ENCODE data around the gene SCFD2. TPM values are rescaled to one million over a fixed set of nuclear protein-coding genes. Genes with fewer than 3 reads are reported as not detected.
A peak's percentile ranks its signal among the peaks of the same experiment; 100 is the strongest.

Gene SCFD2
- total RNA-seq, 1 donor from 2014 or later = 10.7 TPM

DNA sequence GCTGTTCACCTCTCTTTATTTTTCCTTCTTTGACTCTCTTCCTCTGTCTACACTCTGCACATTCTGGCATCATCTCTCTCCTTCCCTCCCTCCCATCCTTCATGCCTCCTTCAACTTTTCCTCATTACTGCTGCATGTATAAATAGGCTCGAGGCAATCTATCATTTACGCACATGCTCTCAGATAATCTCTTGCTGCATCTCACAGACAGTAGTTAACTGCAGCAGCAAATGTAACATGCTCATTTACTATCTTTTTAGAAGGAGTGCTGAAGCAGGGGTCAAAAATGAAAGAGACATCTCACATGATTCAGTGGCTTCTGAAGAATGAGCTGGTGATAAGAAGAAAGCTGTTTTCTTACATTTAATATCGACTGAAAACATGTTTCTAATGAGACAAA is 376.0 kb downstream of the SCFD2 start:
- TF ChIP-seq, protein P1, sequence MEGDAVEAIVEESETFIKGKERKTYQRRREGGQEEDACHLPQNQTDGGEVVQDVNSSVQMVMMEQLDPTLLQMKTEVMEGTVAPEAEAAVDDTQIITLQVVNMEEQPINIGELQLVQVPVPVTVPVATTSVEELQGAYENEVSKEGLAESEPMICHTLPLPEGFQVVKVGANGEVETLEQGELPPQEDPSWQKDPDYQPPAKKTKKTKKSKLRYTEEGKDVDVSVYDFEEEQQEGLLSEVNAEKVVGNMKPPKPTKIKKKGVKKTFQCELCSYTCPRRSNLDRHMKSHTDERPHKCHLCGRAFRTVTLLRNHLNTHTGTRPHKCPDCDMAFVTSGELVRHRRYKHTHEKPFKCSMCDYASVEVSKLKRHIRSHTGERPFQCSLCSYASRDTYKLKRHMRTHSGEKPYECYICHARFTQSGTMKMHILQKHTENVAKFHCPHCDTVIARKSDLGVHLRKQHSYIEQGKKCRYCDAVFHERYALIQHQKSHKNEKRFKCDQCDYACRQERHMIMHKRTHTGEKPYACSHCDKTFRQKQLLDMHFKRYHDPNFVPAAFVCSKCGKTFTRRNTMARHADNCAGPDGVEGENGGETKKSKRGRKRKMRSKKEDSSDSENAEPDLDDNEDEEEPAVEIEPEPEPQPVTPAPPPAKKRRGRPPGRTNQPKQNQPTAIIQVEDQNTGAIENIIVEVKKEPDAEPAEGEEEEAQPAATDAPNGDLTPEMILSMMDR (IDR thresholded peaks at IDR 0.05) = no peak
- Mint-ChIP-seq H3K27me3 (ENCODE audit: low read depth) (no peaks in the 10 kb centered on the region), H3K27ac (ENCODE audit: unreplicated experiment) (peak overlapping the region; percentile 29), H3K4me3 (ENCODE audit: unreplicated experiment) (no peak overlapping the region), H3K36me3 (ENCODE audit: low read depth) (no peaks in the 10 kb centered on the region), H3K4me1 (ENCODE audit: low read depth) (no peaks in the 10 kb centered on the region), H3K9me3 (ENCODE audit: low read depth) (no peaks in the 10 kb centered on the region)
- no peak for DNase-seq (ENCODE audit: low spot score)

DNA sequence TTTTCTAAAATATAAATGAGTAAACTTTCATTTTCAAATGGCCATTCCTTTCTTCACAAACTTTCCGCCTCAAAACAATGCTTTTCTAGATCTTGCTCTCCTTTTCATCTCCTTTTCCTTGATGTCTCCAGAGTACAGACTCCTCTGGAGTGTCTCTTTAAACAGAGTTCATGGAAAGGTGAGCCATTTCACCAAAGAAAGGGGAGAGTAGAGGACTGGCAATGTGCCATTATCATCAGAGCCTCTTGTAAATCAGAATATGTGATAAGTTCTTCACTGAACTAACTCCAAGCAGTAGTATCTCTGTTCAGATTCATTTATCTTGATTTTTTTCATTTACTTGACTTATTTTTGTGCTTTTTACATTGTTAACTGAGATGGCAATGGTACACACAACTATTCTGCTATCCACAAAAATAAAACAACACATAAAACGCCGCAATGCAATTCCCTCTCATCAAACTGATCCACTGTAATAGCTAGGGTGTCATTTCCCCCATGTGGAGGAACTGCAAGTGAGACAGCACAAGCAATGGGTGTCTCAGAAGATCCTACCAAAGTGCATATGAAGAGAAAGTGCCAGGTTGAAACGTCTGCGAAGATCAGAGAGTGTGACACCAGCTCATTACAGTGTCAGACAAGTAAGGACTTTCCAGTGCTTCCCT is 378.3 kb downstream of the SCFD2 start:
- no peak overlapping the region for H3K27ac Mint-ChIP-seq (ENCODE audit: unreplicated experiment)
- H3K36me3 Mint-ChIP-seq (ENCODE audit: low read depth) = no peaks in the 10 kb centered on the region
- H3K4me3 Mint-ChIP-seq (ENCODE audit: unreplicated experiment) = no peak overlapping the region
- H3K27me3 Mint-ChIP-seq (ENCODE audit: low read depth) = no peaks in the 10 kb centered on the region
- DNase-seq (ENCODE audit: low spot score) = no peak
- H3K9me3 Mint-ChIP-seq (ENCODE audit: low read depth) = no peaks in the 10 kb centered on the region
- H3K4me1 Mint-ChIP-seq (ENCODE audit: low read depth) = peaks cover 10% of the 10 kb centered on the region
- TF ChIP-seq, protein P1 (IDR thresholded peaks at IDR 0.05) = no peak

DNA sequence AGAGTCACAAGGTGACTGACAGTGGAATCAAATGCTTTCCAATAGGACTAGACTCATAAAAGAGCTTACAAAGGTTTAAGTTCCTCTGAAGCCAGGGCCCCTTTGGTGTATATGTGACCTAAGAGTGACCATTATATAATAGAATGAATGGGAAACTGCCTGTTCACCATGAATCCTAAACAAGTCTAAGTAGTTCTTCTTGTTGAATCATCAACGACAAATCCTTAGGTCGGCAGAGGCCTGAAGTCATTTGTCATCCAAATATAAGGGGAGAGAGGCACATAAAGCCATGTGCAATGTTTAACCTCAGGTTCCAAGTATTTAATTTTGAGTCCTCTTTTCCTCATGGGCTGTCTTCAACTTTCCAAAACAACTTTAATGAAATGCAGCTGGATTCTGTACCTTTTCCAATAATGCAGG is 381.4 kb downstream of the SCFD2 start:
- Mint-ChIP-seq H3K36me3 (ENCODE audit: low read depth) (no peaks in the 10 kb centered on the region), H3K4me1 (ENCODE audit: low read depth) (peaks cover 11% of the 10 kb centered on the region), H3K27ac (ENCODE audit: unreplicated experiment) (no peak overlapping the region), H3K27me3 (ENCODE audit: low read depth) (no peaks in the 10 kb centered on the region), H3K4me3 (ENCODE audit: unreplicated experiment) (no peak overlapping the region), H3K9me3 (ENCODE audit: low read depth) (no peaks in the 10 kb centered on the region)
- TF ChIP-seq, protein P1 (IDR thresholded peaks at IDR 0.05) = no peak
- DNase-seq (ENCODE audit: low spot score) = no peak

DNA sequence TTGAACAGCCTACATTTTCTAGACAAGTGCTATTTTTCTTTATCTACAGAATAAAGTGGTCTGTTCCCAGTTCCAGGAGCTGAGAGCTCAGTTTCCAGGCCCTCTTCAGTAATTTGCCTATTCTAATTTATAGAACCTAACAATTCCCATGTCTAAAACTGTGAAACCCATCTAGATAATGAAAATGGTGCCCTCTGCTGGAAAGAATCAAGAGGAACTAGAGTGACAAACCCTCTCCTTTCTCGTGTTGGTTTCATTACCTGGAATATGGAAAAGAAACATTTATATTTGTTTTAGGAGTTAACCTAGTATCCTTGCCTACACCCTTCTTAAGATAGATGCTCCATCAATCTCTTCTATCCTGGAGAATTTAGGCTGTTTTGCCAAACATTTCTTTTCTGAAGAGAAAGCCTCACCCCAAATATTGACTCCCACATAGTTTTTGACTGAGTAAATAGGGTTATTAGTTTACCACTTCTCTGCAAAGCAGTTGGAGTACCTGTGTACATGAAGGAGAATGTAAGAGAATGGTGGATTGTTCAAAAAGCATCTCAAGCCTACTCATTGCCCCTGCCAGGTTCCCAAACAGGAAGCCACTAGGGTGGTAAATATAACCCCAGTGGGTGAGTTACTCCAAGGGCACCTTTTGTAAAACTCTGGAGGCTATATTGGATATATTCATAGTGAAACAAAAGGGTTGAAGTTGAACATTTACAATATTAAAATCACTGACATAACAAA is 382.1 kb downstream of the SCFD2 start:
- H3K4me1 Mint-ChIP-seq (ENCODE audit: low read depth) = peaks cover 11% of the 10 kb centered on the region
- no peak overlapping the region for H3K27ac Mint-ChIP-seq (ENCODE audit: unreplicated experiment)
- H3K9me3 Mint-ChIP-seq (ENCODE audit: low read depth) = no peaks in the 10 kb centered on the region
- H3K4me3 Mint-ChIP-seq (ENCODE audit: unreplicated experiment) = no peak overlapping the region
- TF ChIP-seq, protein P1 (IDR thresholded peaks at IDR 0.05) = peak; percentile 91
- H3K36me3 Mint-ChIP-seq (ENCODE audit: low read depth) = no peaks in the 10 kb centered on the region
- no peak for DNase-seq (ENCODE audit: low spot score)
- no peaks in the 10 kb centered on the region for H3K27me3 Mint-ChIP-seq (ENCODE audit: low read depth)

DNA sequence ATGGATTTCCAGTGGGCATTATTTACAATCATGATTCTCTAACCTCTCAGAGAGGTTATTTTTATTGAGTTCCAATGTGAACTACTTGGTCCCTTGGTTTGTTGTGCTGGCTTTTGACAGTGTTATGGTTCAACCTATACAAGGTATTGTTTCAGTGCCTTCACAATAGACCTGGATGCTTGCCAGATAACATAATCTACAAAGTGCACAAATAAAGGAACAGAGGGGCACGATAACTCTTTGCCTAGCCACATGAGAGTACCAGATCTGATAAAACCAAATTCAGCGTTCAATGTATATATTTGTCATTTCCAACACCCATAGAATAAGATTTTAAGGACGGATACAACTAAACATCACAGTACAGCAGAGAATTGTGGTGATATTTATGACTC is 382.9 kb downstream of the SCFD2 start:
- H3K36me3 Mint-ChIP-seq (ENCODE audit: low read depth) = no peaks in the 10 kb centered on the region
- peaks cover 11% of the 10 kb centered on the region for H3K4me1 Mint-ChIP-seq (ENCODE audit: low read depth)
- no peaks in the 10 kb centered on the region for H3K27me3 Mint-ChIP-seq (ENCODE audit: low read depth)
- TF ChIP-seq, protein P1 (IDR thresholded peaks at IDR 0.05) = peak; percentile 16
- DNase-seq (ENCODE audit: low spot score) = no peak
- H3K9me3 Mint-ChIP-seq (ENCODE audit: low read depth) = no peaks in the 10 kb centered on the region
- no peak overlapping the region for H3K4me3 Mint-ChIP-seq (ENCODE audit: unreplicated experiment)
- no peak overlapping the region for H3K27ac Mint-ChIP-seq (ENCODE audit: unreplicated experiment)
